DMS53 treated with DMSO at 0.1 percent for 48 hours (cell line): ENCODE data around the gene RBM5.

Source experiments
- DNase-seq: peaks from one replicate; lab custom pipeline; 2025; ENCODE audit not compliant: unreplicated experiment; lab: John Stamatoyannopoulos, UW

Gene RBM5

DNA sequence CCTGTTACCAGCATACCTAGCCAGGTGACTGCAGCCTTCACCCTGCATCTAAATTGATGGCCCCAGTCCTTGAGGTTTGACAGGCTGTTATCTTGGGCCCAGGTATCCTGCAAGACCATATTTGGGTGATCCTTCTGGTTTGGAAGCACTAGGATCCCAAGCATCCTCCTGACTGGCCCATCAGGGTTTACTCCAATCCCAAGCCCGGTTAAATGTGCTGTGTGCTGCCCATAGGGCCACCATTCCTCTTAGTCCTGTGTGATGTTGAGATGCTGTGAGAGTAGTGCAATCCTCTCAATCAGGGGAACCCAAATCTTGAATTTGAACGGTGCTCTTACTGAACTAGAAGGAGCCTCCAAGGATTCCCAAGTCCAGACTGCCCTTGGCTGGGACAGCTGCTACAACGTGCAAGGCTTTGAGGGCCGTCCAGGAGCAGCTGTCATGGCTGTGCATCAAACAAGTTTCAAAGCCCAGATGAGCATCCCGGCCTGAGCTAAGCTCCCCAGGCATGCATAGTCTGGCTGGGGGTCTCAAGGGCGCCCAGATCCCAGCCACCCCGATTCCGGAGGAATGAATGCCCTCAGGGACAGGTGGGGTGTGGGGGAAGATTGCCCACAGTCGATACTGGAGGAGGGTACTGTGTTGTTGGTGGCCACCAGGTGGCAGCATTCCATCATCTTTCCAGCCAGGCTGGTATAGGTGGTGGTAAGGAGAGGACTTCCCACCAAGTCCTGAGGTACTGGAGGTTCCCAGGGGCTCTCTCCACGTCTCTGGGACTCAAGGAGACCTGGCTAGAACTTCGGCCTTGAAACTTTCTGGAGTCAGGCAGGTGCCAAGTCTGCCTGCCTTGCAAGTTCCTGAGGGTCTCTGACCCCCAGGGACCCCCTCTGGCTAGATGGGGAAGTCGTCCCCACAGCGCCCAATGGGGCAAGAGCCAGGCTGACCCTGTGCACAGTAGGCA, 32.6 kb downstream of the RBM5 start:
- peak; percentile 29 for DNase-seq

DNA sequence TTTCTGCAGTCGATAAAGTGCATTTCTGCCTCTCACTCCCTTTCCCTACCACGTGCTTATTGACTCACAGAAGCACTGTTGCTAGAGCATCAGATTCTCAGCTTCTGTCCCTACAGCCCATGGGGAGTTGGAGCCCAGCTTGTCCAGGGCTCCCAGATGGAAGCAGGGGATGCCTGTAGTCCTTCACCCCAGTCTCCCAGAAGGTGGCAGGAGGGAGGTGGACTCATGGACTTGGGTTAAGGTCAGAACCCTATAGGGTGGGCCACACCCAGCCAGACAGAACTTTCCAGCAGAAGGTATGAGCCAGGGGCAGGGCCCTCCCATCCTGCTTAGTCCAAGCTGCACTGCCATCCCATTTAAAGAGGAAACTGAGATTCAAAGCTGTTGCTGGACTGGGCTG, 33.4 kb downstream of the RBM5 start:
- no peak for DNase-seq

DNA sequence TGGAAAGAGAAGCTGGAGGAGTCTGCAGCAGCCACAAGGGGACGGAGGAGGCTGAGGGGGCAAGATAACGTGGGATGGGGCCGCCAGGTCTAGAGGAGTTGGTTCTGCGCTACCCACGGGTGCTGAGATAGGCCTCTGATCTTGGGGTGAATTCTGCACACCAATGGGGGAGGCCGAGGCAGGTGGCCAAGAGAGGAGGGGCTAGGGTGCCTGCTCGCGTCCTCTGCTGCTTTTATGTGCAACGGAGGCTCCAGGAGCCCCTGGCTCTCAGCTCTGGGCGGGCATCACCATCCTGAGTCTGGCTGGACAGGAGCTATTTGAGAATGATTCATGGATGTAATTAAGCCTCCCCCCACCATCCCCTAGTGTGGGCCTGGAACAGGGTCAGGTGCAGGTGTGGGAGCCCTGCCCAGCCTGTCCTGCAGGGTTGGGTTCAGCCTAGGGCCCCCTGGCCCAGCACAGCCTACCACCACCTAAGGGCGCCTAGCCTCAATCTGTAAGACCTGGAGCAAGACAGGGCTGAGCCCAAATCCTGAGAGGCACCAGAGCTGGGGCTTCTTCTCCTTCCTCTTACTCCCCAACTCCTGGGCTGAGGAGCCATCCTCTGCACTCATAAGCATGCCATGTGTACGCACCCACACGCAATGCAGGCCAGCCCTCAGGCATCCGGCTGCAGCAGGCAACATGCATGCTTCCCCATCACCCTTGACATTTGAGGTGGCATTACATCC, 34.1 kb downstream of the RBM5 start:
- DNase-seq, result no peak

DNA sequence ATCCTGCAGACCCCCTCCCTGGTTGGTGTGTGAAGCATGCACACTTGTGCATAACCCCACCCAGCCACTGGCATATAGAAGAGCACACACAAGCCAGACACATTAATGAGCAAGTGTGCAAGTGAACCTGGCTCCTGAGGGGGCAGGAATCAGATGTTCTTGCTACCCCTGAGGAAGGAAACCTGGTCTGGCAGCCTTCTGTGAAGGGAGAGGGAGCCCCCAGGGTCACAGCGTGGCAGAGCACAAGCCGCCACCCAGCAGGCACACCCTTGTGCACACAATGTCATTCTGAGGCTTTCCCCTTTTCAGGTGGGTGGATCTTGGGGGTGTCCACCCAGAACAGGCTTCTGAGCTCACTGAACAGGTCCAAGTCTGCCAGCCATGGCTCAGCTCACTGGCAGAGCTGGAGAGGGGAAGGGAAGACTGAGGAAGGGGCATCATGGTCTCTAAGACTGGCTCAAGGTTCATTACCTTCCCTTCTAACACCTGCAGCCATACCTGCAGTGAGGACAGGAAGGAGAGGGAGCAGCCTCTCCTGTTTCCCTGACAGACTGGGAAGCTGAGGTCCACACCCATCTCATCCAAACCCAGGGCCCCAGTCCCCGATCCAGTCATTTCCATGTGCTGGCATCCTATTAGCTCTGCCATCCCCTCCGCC, 34.8 kb downstream of the RBM5 start:
- DNase-seq, result no peak

DNA sequence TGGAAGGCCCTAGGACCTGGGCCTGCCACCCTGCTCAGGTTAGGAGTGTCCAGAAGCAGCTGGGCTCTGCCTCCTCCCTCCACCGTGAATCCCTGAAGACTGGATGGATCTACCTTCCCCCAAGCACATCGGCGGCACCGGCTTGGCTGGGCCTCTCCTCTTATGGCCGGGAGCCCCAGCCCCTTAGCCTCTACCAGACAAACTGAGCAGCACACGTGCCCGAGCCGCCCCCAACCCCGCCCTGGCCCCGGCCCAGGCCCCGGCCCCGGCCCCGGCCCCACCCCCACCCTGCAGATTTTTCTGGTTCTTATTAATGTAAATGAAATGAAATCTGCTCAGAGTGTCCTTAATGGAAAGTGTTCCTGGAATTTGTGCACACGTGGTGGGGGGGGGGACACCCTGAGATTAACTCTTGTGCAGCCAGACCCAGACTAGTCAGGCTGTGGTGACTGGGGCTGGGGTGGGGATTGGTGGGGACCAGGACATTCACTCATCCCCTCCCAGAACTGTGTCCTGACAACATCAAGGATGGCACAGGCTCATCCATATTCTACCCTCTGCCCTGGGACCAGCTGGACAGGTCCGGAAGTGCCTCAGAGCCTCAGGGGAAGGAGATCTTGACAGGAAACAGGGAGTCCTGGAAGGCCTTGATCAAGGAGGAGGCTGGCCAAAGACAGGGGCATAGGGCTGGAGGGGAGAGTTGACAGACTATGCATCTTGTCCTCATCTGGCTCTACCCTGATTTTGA, 35.5 kb downstream of the RBM5 start:
- no peak for DNase-seq

DNA sequence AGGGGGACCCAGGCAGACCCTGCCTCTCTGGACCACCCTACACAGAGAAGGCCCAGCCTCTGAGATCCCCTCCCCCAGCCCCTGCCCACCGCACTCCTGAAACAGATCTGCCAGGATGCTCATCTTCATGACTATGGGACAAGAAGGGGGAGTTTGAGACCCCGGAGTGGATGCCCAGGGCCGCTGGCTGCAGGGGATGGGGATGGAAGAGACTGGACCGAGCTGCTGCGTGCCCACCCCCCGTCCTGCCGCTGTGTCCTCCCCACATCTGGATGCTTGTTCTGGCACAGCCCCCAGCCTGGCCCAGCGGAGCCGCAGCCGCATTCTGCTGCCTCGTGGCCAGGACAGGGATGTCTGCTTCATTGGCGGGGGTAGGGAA, 36.1 kb downstream of the RBM5 start:
- no peak for DNase-seq

DNA sequence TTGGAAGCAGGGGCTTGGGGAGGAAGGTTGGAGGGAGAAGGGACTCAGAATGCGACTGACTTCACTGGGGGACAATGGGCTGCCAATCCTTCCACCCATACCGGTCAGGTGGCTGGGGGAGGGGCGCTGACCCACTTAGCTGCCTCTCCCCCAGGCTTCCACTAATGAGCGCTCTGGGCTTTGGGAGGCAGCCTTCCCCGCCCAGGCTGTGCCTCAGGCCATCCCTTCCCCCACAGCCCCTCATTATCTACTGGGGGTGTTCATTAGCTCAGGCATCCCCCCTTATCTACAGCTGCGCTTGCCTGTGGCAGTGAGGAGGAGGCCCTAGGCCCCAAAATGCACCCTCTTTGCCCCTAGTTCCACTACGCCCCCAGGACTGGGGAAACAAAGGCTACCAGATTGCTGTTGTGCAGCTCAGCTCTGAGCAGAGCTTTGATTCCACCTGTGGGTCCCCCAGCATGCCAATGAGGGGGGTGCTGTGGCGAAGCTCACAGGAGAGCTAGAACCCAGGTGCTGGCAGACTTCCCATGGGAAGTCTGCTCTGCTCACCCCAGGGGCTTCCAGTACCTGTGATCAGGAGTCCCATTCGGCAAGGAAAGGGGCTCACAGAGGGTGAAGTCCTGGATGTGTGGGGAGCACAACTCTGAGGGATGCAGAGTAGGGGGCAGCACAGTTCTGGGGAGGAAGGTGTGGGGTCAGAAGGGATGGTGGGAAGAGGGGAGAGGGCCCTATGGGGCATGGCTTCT, 37.0 kb downstream of the RBM5 start:
- no peak for DNase-seq

DNA sequence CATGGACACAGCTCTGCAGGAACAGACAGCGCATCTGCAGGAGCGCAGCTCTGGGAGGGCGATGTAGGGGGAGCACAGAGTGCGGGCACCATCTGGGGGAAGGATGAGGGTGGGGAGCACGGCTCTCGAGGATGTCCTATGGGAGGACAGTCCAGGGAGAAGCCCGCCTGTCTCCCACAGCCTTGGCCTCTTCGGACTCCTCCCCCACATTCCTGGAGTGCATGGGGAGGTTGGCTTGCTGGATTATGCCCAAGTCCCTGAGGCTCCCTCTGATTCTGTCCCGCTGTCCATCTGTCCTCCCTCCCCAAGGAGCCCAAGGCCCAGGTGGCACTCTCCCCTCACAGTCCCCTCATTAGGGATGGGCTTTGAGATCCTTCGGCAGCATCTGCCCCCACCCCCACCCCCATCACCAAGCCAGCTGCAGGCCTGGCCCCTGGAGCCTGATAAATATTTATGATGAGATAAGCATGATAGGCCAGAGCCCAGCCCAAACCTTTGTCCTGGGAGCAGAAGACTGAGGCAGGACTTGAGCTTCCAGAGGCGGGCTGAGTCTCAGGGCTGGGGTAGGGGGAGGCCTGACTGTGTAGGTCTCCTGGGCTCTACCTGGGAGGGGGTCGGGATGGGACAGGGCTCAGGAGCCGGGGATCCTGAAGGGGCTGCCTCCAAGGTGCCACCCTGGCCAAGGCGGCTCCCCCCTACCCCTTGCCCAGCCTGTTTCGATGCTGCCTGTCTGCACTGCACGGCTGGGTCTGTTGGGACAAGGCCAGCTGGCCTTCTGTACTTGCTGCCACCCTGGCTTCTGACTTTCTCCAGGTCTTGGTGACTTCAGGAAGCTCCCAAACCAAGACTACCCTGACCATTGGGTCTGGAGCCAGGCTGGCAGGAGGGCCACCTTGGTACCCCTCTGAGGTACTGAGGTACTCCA, 37.8 kb downstream of the RBM5 start:
- DNase-seq, result no peak

DNA sequence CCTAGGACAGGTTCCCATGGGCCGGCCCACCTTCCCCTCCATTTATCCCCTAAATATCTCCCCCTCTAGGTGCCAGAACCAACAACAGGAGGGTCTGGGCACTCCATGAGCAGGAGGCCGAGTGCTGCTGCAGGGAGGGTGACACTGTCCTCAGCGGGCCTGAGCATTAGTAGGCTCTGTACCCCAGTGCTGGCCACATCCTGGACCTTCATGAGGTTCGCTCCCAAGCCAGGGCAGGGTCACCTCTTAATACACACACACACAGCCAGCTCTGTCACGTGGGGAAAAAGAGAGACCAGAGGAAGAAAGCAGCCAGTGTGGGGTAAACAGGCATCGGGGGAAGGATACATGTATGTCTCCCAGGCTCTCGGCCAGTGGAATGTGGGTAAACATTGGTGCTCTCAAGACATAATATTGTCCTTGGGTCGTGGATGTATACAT, 38.6 kb downstream of the RBM5 start:
- DNase-seq, result no peak

DNA sequence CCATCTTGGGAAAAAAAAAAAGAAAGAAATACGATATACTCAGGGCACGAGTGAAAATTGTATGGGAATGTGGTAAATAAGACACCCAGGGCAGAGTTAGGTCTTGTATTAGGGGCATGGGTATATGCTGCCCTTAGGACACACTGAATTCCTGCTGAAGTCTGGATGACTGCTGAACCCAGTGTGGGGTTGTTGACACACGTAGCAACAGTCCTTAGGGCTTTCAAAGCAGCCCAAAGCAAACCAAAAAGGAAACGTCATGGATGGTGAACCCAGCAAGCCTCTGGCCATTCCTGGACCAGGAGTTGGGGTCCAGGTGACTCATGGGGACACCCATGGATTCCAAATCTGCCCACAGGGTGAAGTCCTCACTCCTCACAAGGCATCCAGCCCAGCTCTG, 39.3 kb downstream of the RBM5 start:
- DNase-seq, result no peak

DNA sequence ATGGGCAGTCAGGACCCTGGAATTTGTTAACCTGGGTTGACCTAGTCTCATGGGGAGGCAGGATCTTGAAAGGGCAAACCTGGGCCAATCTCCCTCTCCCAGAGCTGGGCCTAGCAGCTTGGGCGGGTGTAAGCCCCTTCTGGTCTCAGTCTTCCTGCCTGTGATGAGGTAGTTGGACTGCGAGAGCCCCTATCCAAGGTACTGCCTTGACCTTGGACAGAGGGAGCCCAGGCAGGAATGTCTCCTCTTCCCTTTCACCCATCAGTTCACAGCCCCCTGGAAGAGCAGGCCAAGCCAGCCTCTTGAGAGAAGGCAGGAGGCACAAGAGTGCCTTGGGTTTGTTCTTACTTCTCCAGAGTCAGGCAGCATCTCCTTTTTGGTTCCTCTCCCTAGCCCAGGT, 41.7 kb downstream of the RBM5 start:
- no peak for DNase-seq

DNA sequence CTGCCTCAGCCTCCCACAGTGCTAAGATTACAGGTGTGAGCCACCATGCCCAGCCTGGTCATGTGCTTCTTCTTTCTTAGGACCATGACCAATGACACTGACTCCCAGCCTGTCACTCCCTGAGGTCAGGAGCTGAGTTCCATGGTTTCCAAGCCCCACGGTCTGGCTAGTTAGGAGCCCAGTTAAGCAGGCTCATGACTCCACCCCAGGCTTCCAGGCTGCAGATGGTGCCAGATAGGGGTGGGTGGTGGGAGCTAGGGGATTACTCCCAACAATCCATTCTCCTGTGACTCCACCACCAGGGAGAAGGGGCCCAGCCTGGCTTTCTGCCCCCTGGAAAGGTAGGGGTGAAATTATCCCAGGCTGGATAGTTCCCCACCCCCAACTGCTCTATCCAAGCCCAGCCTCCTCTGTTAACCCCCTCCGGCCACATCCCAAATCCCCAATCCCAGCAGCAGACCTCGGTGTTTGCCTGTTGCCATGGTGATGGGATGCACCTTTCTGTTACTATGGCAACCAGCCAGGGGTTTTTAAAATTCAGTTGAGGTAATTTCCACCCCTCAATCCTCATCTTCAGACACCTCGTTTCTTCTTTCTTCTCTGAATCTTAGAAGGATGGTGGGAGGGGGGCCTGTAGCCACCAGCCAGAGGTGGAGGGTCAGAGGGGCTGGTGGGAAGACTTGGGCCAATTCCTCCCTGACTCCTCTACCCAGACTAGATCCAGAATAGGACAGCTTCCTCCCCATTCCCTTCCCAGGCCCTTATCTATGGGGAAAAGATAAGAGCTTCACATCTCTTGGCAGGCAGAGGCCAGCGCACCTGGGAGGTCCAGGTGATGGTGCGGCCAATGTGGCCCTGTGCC, 43.9 kb downstream of the RBM5 start:
- DNase-seq, result no peak

DNA sequence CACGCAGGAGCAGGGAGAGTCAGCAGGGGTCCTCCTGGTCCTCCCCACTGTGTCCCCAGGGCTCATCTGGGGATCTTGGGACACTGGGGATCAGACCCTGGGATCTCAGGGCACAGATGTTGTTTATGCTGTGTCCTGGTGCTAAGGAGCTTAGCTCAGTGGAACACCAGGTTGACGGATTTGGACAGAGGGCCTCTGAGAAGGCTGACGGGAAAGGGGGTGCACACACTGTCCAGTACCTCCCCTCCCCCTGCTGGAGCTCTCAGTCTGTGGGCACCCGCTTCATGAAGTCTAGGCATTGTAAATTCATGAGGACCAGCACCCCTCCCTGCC, 44.5 kb downstream of the RBM5 start:
- no peak for DNase-seq

DNA sequence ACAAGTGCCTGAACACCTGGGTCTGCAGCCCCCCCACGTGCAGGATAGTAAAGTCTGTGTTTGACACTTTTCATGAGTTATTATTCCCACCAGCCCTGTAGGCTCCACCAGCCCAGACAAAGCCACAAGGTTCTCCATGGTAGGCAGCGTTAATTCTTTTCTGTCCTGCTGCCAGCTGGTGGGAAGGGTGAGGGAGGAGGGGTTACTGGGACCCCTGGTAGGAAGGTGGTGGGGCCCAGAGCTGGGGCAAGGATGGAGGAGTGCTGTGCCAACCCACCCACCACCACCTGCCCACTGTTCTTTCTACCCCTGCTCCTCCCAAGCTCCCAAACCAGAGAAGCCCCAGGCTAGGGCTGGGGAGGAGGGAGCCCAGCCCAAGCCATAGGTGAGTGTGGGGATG, 45.6 kb downstream of the RBM5 start:
- DNase-seq, result no peak

DNA sequence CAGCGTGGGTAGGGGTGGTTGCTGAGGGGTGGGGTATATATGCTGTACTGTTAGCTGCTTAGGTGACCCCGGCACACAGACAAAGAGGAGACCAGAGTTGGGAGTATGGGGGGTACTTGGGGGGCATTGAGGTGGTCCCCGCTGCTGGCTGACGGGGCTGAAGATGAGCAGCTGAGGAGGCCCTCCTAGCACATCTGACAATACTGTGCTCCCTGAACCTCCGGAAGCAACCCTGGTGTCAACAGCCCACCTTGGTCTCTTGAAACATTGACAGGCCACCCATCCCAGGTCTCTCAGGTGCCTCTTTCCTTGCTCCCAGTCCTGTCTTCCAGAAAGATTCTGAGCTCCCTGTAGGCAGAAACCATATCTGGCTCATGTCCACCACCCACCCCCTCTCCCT, 47.2 kb downstream of the RBM5 start:
- DNase-seq, result no peak

DNA sequence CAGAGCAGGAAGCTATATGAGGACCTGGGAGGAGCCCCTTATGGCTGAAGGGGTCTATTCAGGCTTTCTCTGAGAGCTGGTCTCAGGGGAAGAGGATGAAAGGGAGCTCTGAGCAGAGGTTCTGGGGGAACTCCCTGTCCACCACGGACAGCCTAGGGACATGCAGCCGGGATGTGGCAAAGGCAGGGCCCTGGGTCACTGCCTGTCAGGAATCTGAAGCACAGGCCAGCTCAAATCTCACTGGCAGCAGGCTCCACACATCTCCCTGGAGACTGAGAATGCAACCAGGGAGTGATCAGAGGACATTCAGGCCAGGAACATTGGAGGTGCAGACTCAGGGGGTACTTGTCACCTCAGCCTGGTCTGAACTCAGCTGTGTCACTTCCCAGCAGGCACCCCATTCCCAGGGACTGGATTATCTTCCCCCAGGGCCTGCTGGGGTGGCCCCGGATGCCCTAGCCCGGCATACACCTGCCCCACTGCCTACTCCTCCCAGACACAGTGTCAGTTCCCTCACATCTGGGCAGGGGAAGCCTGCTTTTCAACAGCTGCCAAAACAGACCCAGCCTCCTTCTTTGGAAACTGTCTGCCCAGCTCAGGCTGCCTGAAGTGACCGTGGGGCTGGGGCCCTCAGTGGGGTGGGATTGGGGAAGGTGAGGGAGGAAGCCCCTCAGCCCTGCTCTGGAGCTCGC, 48.1 kb downstream of the RBM5 start:
- no peak for DNase-seq

DNA sequence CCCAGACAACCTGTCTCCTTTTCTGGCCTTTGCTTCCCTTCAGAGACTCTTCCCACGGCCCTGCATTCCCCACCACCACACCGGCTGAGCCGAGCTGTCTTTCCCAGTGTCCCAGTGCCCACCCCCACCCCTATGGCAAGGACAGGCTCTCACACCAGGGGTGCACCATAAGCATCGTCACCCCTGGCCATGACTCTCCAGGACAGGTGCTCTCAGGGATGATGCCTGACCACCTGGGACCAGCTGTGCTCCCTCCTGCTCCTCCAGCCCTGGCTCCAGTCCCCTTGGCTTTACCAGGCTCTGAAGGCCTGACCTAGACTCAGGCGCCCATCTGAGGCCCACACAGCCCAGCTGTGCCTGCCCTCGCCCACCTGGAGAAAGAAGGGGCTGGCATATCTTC, 48.8 kb downstream of the RBM5 start:
- DNase-seq, result no peak
